Epidermal melanocyte (primary cell): ENCODE data around the gene GGT6.

ENCODE experiments used
- DNase-seq: peaks from one replicate; pipeline ENCODE4 v3.0.0; 2011; ENCODE audit warnings: low spot score; ENCODE audit not compliant: insufficient read length

GGT6 gene

DNA sequence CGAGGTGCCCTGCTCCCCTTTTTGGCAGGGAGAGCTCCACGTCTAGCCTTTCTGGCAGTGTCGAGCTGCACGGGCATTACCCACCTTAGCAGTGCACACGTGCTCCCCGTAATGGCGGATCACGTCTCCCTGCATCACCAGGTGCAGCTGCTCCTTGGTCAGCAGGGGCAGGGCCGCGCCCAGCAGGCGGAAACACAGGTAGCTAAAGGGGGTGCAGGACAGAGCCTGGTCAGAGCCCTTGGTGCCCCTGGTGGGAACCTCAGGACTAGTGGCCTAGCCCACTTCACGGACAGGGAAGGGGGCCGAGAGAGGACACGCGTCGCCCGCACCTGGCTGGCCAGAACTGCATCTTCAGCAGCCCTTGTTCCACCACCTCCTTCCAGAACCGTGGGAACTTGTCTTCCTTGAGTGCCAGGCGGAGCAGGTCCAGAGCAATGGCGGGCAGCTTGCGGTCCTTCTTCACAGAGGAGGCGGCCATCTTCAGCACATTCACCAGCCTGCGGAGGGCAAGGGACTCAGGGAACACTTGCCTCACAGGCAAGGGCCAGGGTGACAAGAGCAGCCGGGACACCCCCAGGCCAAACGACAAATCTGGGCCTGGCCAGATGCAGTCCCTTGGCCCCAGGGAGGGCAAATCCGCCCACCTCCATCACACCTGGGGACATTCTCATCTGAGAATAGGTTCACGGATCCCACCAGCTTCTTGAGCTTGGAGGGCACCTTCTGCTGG lies 8.4 kb downstream of the GGT6 start:
- DNase-seq: no peak

DNA sequence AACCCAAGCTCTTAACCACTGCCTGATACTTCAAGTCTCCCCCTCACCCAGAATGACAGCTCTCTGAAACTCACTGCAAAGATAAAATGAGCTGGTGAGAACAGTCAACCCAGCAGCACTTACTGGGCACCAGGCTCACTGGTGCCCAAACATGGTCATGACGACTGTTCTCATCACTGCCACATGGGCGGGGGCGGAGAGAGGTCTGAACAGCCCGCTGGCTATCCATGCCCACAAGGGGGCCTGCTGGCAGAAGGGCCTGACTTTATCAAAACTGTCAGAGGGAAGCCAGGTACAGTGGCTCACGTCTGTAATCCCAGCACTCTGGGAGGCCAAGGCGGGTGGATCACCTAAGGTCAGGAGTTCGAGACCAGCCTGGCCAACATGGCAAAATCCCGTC lies 9.2 kb downstream of the GGT6 start:
- DNase-seq: no peak

DNA sequence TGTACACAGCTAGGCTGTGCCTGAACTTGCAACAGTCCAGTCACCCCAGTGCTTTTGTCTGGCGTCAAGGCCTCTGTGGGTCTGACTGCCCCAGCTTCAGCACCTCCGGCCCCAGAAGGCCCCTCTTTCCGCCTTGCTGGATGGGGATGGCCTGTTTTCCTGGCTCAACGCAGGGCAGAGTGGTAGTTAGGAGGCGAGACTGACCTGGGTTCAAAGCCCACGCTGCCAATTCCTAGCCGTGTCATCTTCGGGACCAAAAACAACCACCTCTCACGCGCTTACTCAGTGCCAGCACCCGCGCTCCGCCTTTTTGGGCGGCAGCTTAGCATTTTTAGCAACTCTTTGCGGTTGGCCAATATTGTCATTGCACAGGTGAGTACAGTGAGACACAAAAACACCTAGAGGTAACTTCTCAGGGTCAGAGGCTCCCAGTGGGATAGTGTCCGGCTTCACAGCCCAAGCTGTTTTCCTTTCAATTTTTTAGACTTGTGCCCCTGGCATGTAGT lies 9.8 kb downstream of the GGT6 start:
- no peak for DNase-seq

DNA sequence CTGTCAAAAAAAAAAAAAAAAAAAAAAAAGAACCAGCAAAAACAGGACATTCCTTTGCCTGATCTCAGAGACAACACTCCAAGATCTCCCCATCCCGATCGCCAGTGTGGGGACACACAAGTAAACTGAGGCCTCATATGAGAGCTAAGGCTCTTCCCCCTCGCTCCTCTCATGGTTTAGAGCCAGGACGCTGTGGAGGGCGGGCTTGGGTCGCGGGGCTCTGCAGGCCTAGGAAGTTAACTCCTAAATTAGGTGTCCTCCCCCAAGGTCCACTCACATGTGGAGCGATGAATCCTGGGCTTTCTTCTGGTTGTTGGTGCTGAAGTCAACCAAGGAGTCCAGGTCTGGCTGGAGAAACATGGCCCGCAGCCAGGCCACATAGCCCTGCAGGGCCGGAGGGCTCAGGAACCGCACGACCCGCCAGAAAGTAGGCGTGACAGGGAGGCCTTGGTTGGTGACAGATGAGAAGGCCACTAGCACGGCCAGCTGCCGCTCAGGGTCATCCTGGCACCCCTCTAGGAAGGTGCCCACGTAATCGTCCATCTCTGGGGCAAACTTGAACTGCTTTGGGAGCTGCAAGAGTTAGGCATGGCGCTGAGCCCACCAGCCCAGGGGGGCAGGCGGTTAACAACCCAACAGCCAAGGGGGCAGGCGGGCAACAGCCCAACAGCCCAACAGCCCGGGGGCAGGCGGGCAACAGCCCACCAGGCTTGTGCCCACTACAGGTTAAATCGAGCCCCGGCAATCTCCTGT lies 10.4 kb downstream of the GGT6 start:
- no peak for DNase-seq

DNA sequence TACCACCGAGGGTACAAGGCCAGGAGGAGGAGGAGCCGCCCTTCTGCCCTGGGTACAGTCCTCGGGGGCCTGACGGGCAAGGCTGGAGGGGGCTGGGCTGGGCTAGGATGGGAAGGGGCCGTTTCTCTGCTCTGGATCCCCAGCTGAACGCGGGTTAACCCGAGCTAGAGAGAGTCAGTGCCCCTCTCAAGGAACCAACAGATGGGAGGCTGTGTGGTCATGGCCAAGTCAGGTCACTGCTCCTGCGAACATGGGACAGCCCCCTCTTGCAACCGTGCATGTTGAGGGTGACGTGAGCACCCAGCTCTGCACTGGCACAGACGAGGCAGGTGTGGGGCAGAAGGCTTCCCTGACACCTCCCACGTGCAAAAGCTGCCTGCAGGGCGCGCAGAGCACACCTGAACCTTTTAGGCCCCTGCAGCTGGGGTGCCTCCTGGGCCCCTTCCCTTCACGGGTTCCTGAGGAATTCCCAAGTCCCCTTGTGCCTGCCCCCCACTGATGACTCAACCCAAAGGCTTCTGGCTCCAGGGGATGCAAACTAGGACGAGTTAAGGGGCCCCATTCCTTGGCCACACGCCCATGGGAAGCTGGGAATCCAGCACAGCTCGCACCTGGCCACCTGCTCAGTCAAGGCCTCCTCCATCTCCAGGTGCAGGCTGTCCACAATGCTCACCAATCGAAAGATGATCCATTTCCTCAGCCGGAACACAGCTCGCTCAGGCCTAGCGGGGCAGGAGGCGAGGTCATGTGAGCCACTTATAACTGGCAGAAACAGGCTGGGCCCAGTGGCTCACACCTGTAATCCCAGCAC lies 11.5 kb downstream of the GGT6 start:
- no peak for DNase-seq

DNA sequence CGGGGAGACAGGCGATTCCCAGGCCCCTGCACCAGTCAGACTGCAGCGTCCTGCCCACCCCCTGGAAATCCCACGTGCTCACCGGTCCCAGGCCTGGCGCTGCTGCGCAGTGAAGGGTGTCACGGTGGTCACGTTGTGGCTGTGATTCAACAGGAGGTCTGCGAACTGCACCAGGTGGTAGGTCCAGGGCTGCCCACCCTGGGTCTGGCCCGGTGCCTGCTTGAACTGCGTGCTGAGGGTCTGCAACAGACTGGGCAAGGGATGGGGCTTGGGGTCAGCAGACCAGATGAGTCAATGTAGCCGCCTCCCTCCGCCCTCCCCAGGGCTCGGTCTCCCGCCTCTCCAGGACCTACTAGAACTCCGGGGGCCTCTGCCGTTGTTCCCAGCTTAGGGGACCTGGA lies 12.3 kb downstream of the GGT6 start:
- DNase-seq: no peak

DNA sequence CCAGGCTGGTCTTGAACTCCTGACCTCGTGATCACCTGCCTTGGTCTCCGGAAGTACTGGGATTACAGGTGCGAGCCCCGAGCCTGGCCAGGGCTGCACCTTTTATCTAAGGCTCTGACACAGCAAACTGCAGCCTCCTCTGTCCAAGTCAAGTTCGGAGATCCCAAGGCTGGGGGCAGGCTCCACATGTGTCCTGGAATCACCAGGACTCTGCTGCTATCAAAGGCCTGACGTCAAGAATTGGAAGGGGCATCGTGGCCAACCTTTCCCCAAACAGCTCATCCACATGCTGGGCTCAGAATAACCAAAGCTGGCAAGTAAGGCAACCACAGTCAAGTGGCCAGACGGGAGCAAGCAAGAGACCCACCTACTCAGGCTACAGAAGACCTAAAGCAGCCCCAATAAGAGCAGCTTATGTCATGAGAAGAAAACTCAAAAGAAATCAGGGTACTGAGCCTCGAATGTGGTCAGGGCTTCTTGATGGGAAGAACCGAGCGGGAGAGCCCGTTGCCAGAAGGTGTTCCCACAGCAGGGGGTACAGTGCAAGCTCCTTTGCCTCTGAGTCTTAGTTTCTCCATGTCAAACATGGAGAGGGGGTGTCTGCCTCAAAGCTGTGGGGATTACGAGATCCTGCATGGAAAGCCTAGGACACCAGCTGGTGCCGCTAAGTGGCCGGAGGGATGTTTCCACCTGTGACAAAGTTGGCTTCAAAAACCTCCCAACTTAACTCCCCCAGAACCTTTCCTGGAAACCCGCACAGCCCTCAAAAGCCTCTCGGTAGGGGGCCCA lies 13.1 kb downstream of the GGT6 start:
- no peak for DNase-seq

DNA sequence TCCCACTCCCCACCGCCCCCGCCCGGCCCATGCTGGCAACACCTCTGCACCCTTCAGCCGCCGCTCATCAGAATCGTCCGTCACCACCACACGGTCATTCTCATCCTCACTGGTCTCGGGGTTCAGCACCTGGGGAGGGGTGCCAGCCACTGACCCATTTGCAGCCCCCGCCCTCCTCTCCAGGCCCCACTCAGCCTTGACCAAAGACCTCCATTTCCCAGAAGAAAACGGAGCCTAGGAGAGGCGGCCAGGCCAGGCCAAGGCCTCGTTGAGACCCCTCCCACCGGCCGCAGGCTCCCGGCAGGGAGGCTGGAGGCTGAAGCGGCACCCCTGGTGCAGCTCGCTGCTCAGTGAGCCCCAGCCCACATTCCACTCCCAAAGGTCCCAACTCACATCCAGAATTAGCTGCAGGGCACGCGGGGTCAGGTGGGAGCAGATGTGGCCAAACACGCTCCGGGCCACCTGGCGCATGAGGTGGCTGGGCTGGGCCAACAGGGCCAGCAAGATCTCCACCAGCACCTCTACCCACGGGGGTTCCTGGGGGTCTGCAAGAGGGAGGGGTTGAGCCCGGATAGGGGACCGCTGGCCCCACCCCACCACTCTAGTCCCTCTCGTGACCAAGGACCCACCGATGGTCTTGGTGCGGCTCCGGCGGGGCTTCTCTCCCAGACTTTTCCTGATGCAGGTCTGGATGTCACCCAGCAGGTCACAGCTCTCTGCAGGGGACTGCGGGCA lies 15.0 kb downstream of the GGT6 start:
- no peak for DNase-seq

DNA sequence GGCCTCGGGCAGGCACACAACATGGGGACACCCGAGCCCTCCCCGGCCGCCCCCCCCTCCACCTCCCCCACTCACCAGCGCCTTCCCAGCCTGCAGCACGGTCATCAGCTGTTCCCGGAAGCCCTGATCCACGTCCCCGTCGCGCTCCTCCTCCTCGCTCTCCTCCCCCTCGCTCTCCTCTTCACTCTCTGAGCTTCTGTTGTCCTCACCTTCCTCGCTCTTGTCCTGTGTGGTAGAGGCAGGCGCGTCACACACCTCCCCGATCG lies 15.5 kb downstream of the GGT6 start:
- no peak for DNase-seq

DNA sequence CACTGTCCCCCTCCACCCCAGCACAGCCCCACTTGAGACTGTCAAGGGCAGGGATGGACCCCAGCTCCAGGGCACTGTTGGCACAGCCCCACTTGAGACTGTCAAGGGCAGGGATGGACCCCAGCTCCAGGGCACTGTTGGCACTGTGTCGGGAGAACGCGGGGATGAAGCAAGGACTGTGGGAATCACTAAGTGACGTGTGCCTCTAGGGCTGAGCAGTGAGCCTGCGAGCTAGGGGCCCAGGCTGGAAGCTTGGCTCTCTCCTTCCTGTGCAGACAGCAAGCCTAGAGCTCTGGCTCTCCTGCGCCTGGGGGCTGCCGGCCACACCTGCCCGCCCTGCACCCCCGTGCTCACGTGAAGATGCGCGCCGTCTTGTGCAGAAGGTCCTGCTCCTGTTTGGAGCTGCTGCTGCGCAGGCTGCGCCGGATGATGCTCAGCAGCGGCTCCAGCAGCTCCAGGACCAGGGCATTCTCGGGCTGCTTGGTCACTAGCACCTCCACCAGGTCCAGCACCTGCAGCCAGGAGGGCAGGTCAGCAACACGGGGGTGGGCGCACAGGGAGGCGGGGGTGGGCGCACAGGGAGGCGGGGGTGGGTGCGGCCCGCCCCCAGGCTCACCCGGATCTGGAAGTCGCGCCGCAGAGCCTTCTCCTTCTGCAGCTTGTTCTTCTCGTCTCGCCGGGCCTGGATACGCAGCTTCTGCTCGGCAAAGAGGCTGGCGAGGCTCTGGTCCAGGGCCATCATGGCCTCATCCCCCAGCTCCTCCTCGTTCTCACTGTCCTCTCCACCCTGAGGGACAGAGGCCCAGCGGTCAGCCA lies 16.0 kb downstream of the GGT6 start:
- no peak for DNase-seq

DNA sequence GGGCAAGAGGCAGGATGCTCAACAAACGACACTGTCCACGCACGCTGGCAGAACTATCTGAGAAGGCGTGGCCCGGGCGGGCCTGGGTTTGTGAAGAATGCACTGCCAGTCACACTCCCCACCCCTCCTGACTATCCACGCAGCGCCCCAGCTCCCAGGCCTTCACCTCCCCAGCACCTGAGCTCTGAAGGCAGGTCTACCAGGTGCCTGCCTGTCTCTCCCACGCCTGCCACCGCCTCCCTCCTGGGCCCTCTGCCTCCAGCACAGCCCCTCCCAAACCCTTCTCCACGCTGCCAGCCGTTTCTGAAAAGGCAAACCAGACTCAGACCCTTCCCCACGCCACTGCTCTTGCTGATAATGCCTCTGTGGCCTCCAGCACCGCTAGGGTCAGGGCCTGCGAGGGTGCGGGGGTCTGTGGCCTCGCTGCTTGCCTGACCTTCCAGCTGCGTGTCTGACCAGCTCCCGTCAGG lies 16.8 kb downstream of the GGT6 start:
- no peak for DNase-seq

DNA sequence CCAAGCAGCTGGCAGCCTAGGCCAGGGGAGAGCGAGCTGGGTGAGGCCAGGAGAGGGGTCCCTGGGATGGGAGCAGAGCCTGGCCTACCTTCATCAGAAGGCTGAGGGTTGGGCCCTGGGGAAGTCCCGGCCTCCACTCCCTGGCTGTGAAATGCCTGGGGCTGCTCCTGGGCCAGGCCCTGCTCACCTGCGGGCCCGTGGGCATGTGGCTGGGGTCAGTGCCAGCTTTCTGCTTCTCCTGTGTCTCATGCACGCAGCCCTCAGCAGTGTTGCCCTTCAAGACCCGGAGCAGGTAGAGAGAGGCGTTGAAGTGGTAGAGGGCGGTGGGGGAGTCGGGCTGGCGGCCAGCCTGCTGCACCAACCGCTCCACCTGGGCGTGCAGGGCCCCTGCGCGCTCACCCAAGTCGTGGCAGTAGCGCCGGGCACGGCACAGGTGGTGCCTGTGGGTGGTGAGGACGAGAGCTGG lies 17.6 kb downstream of the GGT6 start:
- DNase-seq: no peak

DNA sequence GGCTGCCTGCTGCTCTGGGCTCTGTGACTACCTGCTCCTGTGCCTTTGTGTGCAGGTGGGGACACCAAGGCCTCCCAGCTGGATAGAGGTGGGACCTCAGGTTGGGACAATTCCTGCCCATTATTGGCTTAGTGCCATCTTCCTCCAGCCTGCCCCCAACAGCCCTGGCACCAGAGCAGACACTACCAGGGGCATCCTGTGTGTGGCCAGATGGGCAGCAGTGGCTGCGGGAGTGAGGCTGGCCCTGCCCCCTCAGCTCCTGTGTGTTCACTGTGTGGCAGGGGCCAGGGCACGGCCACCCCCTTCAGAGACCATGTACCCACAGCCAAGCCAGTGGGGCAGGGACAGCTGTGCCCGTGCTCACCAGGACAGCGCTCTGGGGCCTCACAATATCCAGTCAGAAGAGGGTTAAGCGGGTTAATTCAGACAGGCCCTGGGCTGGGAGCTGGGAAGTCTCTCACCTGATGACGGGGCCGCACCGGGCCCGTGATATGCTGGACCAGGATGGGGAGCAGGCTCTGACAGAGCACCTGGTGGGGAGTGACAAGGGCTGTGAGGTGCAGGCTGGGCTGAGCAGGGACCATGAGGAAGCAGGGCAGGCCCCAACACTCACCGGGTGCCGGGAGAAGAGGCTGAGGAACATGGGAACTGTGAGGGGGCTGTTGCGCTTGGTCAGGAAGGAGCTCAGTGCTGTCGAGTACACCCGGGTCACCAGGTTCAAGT lies 18.2 kb downstream of the GGT6 start:
- DNase-seq: no peak

DNA sequence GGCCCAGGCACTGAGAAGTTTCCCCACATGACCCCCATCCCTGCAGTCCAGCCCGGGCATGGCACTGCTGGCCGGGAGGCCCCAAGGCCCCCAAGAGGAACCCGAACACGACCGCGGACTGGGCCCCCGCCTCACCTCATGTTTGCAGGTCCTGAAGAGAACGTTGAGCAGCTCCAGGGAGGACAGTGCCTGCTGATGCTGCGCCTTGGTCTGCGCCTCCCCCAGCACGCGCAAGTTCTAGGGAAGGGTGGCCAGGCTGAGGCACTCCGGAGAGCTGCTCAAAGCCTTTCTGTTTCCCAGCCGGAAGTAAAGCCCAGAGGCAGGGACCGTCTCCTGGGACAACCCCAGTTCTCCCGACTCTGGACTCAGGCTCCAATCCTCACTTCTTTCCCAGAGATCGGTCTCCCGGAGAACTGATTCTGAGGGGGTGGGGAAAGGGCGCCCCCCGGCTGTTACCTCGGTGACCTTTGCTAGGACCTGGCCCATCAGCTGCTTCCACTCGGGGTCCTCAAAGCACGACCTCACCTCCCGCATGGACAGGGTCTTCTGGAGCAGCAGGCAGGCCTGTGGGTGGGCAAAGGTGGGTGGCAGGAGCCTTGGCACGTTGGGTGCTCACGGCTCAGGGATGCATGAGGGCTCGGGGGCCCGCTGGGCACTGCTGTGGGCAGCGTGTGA lies 18.9 kb downstream of the GGT6 start:
- no peak for DNase-seq

DNA sequence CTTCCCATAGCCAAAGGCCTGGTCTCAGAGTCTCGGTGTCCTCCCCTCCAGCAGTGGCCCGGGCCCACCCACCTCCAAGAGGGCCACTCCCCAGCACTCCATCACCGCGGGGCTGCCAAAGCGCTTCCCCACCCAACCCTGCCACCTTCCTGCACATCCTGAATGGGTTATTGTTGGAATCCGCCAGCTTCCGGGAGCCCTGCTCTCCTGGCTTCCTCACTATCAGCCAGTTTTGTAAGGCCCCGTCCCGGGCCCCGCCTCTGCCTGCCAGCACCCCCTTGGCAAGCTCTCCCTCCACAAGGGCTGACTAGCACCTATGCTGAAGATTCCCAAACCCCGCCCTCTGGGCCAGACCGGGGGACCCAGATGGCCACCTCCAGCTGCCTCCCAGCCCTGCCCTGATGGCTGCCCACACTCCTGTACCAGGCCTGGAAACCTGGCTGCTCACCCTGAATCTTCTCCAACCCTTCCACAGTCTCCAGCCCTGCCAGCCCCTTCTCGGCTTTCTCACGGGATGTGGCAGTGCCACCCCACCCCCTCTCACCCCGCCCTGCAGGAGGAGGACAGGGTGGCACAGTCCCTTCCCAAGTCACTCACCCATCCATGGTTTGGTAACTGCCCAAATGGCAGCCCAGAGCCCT lies 19.6 kb downstream of the GGT6 start:
- no peak for DNase-seq

DNA sequence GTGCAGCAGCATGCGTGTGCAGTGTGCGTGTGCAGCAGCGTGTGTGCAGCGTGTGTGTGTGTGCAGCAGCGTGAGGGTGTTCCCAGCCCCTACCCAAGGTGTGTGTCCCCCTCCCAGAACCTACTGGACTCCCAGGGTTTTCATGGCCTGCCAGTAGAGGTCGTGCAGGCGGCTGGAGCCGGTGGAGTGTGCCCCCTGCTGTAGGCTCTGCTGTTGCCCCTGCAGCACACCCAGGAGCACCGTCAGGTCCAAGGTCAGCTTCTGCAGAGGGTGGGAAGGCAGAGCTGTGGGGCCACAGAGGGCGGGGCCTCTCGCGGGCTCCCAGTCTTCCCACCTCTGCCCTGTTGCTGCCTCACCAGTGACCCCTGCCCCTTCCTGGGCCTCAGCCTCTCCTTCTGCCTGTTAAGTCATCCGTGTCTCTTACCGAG lies 20.1 kb downstream of the GGT6 start:
- DNase-seq: no peak

DNA sequence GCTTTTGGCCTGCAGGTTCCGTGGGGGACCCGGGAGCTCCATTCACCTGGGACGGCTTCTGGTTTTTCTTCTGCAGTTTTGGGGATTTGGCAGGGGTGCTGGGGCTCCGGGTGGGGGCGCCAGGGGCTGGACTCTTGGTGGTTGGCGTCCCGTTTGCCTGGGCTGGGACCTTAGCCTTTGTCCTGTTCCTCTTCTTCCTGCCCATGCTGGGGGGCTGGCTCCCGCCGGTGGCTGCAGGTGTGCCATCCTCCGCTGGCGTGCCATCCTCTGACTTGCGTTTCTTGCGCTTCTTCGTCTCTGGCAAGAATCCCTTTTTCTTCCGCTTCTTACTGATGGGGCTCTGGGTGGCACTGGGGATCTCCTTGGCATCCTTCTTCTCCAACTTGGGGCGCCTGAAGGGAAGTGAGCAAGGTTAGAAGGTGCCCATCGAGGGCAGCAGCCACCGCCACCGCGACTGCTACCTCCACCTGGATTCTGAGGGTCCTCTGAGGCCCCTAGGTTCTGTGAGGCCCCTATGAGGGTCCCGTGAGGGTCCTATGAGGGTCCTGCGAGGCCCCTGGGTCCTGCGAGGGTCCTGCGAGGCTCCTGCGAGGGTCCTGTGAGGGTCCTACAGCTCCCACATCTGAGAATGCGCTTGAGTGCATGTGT lies 20.7 kb downstream of the GGT6 start:
- no peak for DNase-seq
